Adrenal gland (tissue), 12 donors: ENCODE data around the gene CD8A. TPM values are rescaled to one million over a fixed set of nuclear protein-coding genes. Genes with fewer than 3 reads are reported as not detected.
A peak's percentile ranks its signal among the peaks of the same experiment; 100 is the strongest.
"Not testable (repeated sequence)": the region's sequence is repeated elsewhere in the genome, so short reads cannot be mapped to it uniquely, and the experiment has no call there.

Experiments
- DNase-seq, 7 donors: peaks; one replicate each; pipeline ENCODE4 v3.0.0-alpha.2; 2019 to 2020
- H3K27ac ChIP-seq, 5 donors: fragments of 200-600 bp; sonication (generic) in 4 of 5; 1 replicate in 3 of 5; 2 replicates in 2 of 5; pipeline versions ENCODE4 v1.5.1 to v1.8.0; 2016 to 2020; ENCODE audit warnings: mild to moderate bottlenecking in 1 of 5
- H3K27me3 ChIP-seq: fragments of 200-600 bp; 2 replicates; pipeline ENCODE4 v1.8.0; 2021
- H3K36me3 ChIP-seq, 2 donors: fragments of 200-600 bp; replicated peaks in 1 of 2; 1 replicate in 1 of 2; 2 replicates in 1 of 2; pipeline versions ENCODE4 v1.5.1 to v1.8.0; 2018 to 2022
- H3K4me1 ChIP-seq, 2 donors: fragments of 200-600 bp; replicated peaks in 1 of 2; 1 replicate in 1 of 2; 2 replicates in 1 of 2; pipeline versions ENCODE4 v1.5.1 to v1.8.0; 2018 to 2021
- H3K4me3 ChIP-seq, 4 donors: fragments of 200-600 bp; sonication (generic) in 3 of 4; one replicate each; pipeline ENCODE4 v1.5.1; 2016 to 2018
- H3K9me3 ChIP-seq, 3 donors: fragments of 200-600 bp; sonication (generic) in 1 of 3; replicated peaks in 1 of 3; 1 replicate in 2 of 3; 2 replicates in 1 of 3; pipeline versions ENCODE4 v1.5.1 to v1.8.0; 2016 to 2021
- POLR2A ChIP-seq, 2 donors: fragments of 450-650 bp; IDR thresholded peaks; one replicate each; pipeline ENCODE4 v1.6.1; 2017; ENCODE audit warnings: antibody characterized with exemption in 2 of 2, mild to moderate bottlenecking in 2 of 2, moderate library complexity in 1 of 2
- WGBS, 4 donors: extraction: QIAGEN DNeasy Blood & Tissue Kit in 2 of 4; methylation state at CpG; one replicate each; pipeline versions ENCODE4 v1.1.5 to v1.1.7; 2013 to 2017; 5-methylcytosine and 5-hydroxymethylcytosine counted together
- intact Hi-C, 2 donors: fragments of 100-400 bp; cut with DNase I; formaldehyde crosslinking; loops; one replicate each; pipeline versions ENCODE4 v1.14.1 to v1.15.0; 2022 to 2023
- polyA plus RNA-seq, 3 donors: library from polyadenylated mRNA; stranded (reverse); fragments of 200-250 nt in 2 of 3; fragments of 350-450 nt in 1 of 3; fragmentation: Illumina TruSeq in 1 of 3; extraction: RNeasy Lipid Tissue Mini Kit (QIAGEN cat#74804) in 1 of 3; gene quantifications; one replicate each; pipeline ENCODE4 v1.2.3, GENCODE V29; 2013 to 2014
- total RNA-seq, 9 donors: library from RNA; depleted of rRNA in 4 of 9; stranded (reverse); fragments of >200 nt in 4 of 9; fragments of 120-200 nt in 1 of 9; fragmentation: NEBNext Ultra II Directional in 1 of 9; extraction: Animal tissue kit (Norgen Biotek cat#: 25700) in 1 of 9; gene quantifications; one replicate each; pipeline versions ENCODE4 v1.1.0 to v1.2.4, GENCODE V29; 2013 to 2023
- TF ChIP-seq, protein P1 (sequence below), 6 experiments: fragments of 450-650 bp in 4 of 6; fragments of 200-600 bp in 2 of 6; sonication (generic) in 1 of 6; IDR thresholded peaks; 1 replicate in 5 of 6; 2 replicates in 1 of 6; pipeline versions ENCODE4 v1.5.1 to v1.8.0; 2016 to 2021; ENCODE audit warnings: antibody characterized with exemption in 6 of 6, mild to moderate bottlenecking in 2 of 6, moderate library complexity in 1 of 6
- donor health status: healthy with polysubstance abuse.
- donor health status: Bipolar disorder and iron deficiency.
- donor health status: DM: yes; HTN: yes; CAD: no.
- donor health status: DM: no; HTN: no; CAD: no.
- donor health status: DM: no; HTN: no; CAD: no.
- donor health status: DM: yes; HTN: yes; CAD: no.

Gene CD8A
- total and polyA plus RNA-seq, 12 donors: 1.1 to 4.4 (median 1.8) TPM; not detected in 1

DNA sequence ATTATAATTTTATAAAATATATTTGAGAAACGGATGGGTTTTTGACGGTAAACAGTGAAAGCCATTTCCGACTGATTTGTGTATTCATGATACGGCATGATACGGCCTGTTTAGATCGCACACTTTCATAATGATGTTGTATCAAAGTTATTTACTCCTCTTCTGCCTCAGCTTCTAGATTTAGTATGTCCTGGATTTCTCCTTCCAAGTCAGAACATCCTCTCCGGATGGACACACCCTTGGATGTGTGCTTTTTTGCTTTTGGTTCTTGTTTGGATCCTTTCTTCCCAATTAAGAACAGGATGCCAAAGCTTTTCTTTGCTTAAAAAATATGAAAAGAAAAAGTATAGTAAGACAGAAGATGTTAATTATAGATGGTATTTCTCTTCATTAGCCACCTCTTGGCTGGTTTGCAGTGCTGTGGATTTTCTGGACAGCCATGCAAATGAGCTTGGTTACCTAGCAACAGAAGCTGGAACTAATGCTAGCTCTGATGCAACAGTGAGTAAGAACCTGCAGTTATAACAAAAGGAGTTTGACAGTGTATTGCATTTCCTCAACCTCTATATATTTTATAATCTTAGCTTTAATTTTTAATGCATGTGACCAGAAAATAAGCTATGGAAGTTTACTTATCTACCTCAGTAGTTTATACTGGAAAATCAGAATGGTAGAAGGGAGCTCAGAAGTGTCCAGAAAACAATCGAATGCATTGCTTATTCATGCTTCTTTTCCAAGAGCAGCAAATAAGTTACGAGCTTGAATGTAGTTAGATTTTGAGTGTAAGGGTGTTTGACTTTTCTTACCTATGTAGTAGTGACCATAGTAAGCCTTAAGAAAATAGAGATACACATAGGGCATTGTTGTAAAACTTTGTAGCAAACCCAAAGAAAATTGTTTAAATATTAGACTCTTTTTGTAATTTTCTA is 42.7 kb downstream of the CD8A start:
- H3K4me1 ChIP-seq: peaks cover 0 to 7% of the 10 kb centered on the region in 2 donors
- TF ChIP-seq POLR2A (IDR thresholded peaks at IDR 0.05): no peak
- TF ChIP-seq, protein P1, sequence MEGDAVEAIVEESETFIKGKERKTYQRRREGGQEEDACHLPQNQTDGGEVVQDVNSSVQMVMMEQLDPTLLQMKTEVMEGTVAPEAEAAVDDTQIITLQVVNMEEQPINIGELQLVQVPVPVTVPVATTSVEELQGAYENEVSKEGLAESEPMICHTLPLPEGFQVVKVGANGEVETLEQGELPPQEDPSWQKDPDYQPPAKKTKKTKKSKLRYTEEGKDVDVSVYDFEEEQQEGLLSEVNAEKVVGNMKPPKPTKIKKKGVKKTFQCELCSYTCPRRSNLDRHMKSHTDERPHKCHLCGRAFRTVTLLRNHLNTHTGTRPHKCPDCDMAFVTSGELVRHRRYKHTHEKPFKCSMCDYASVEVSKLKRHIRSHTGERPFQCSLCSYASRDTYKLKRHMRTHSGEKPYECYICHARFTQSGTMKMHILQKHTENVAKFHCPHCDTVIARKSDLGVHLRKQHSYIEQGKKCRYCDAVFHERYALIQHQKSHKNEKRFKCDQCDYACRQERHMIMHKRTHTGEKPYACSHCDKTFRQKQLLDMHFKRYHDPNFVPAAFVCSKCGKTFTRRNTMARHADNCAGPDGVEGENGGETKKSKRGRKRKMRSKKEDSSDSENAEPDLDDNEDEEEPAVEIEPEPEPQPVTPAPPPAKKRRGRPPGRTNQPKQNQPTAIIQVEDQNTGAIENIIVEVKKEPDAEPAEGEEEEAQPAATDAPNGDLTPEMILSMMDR (IDR thresholded peaks at IDR 0.05): no peak
- no peak overlapping the region for H3K4me3 ChIP-seq
- peak in 3 of 7 donors; percentile 16 to 33 (median 32) for DNase-seq
- H3K27ac ChIP-seq: no peak overlapping the region
- intact Hi-C loops: no loop called here
- H3K27me3 ChIP-seq: no peaks in the 10 kb centered on the region
- peaks cover 0 to 4% of the 10 kb centered on the region in 2 donors for H3K36me3 ChIP-seq
- WGBS, 4 donors: 91 to 95% (median 92%) methylated on average over 9 of the region's 9 CpGs
- peaks cover 0 to 17% (median 0%) of the 10 kb centered on the region in 3 donors for H3K9me3 ChIP-seq

DNA sequence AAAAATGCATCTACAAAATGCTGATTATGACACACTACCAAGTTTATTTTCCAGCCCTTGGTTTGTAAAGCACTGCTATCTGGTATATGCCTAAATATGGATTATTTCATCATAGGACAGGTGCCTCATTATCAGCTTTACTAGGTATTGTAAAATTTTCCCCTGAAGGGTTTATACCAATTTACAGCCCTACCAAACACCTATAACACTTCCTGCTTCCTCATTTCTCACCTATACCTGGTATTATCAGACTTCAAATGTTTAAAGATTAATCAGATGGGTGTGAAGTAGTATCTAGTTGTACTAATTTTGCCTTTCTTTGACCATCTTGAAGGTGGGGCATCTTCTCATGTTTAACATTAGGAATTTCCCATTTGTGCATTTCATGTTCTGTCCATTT is 43.8 kb downstream of the CD8A start:
- TF ChIP-seq POLR2A (IDR thresholded peaks at IDR 0.05): no peak
- TF ChIP-seq, protein P1 (IDR thresholded peaks at IDR 0.05): no peak
- Histone ChIP-seq H3K4me3 (no peak overlapping the region), H3K27ac (no peak overlapping the region), H3K36me3 (no peaks in the 10 kb centered on the region), H3K9me3 (peaks cover 0 to 17% (median 0%) of the 10 kb centered on the region in 3 donors), H3K4me1 (peaks cover 0 to 7% of the 10 kb centered on the region in 2 donors), H3K27me3 (no peaks in the 10 kb centered on the region)
- DNase-seq: no peak
- intact Hi-C loops: no loop called here

DNA sequence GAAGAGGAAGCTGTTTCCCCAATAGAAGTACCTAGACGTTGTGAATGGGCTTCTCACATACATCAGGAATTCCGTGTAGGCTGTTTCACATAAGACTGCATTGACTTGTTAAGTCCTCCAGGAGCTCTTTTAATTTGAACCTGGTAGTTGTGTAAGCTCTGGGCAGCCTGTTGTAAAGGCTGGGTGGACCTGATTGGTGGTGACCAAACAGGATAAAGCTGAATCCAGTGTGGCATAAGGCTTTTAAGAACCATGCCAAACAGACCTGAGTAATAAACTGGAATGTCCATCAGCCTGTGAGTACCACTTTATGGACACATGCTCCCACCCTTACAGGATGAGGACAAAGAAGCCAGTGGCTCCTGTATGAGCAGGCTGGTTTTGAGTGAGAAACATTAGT is 46.6 kb downstream of the CD8A start:
- no peak overlapping the region for H3K4me3 ChIP-seq
- no peaks in the 10 kb centered on the region for H3K9me3 ChIP-seq
- 74 to 88% (median 81%) methylated on average over 2 of the region's 2 CpGs for WGBS, 4 donors
- no peaks in the 10 kb centered on the region for H3K27me3 ChIP-seq
- no peak for DNase-seq
- TF ChIP-seq, protein P1 (IDR thresholded peaks at IDR 0.05): no peak
- no peak for TF ChIP-seq POLR2A (IDR thresholded peaks at IDR 0.05)
- intact Hi-C loops: no loop called here
- no peaks in the 10 kb centered on the region for H3K36me3 ChIP-seq
- H3K4me1 ChIP-seq: peaks cover 0 to 7% of the 10 kb centered on the region in 2 donors
- no peak overlapping the region for H3K27ac ChIP-seq

DNA sequence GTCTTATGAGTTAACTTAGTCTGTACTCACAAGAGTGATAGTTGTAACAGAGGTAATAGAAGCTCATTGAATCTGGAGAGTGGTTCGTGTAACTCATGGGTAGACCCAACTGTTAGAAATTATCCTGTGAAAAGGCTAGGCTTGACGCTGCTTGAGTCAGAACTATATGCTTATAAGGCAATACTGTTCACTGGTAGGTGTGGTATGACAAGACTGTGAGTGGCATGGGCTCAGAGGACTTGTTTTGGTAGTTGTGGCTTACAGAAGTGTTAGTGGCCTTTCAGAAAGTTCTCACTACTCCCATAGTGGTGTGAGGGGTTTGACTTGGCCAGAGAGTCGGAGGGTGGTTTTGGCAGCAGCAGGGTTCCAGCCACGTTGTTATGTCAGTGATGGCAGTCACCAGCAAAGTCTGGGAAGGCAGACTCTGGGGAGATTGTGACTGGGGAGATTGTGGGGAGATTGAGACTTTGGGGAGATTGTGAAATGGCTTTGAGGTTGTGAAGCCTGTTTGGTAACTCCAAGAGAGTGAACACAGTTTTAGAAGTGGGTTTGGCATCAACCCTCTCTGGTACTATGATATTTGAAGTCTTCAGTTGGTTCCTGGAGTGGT is 48.7 kb downstream of the CD8A start:
- H3K9me3 ChIP-seq, H3K27ac ChIP-seq, DNase-seq, H3K4me3 ChIP-seq, intact Hi-C loops, H3K27me3 ChIP-seq, H3K36me3 ChIP-seq, H3K4me1 ChIP-seq: not testable (repeated sequence)
- WGBS, 4 donors: 83 to 100% methylated on average over 1 of the region's 4 CpGs; no CpG with 5 or more reads in 2 of the 4 donors

DNA sequence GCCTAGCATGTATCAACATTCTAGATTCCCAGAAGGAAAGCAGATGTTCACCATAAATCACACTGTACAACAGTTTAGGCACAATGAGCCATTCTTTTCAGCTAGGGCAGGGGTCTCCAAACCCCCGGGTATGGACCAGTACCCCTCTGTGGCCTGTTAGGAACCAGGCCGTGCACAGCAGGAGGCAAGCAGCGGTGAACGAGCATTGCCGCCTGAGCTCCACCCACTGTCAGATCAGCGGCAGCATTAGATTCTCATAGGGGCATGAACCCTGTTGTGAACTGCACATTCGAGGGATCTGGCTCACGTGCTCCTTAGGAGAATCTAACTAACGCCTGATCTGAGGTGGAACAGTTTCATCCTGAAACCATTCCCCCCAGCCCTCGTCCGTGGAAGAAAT is 50.8 kb downstream of the CD8A start:
- H3K27me3 ChIP-seq, H3K27ac ChIP-seq, DNase-seq, intact Hi-C loops, H3K4me1 ChIP-seq, H3K9me3 ChIP-seq, H3K36me3 ChIP-seq, H3K4me3 ChIP-seq: not testable (repeated sequence)
- WGBS, 4 donors: no CpG with 5 or more reads among the region's 11 CpGs

DNA sequence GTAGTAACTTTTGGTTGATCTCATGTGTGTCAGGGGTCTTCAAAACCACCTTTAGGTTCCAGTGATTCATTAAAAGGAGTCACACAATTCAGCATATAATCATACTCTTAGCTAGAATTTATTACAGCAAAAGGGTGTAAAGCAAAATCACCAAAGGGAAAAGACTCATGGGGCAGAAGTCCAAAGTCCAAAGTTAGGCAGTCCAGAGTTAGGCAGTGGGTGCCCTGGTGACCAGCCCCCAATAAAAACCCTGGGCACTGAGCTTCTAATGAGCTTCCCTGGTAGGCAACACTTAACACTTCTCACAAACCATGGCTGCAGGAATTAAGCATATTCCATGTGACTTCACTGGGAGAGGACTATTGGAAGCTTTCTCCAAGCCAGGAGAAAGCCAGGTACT is 51.2 kb downstream of the CD8A start:
- H3K9me3 ChIP-seq, intact Hi-C loops, H3K27ac ChIP-seq, H3K27me3 ChIP-seq, H3K4me1 ChIP-seq, H3K36me3 ChIP-seq, DNase-seq, H3K4me3 ChIP-seq: not testable (repeated sequence)

DNA sequence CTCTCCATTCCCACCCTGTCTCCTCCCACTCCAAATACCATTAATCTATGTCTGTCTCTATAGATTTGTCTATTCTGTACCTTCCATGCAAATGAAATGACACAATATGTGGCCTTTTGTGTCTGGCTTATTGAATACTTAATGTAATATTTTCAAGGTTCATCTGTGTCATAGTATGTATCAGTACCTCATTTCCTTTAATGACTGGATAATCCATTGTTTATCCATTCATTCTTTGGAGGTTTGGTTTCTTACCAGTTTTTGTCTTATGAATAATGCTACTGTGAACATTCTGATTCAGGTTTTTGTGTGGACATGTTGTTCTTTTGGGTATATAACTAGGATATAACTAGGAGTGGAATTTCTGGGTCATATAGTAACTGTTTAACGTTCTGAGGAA is 55.8 kb downstream of the CD8A start:
- H3K9me3 ChIP-seq, H3K4me1 ChIP-seq, H3K36me3 ChIP-seq, H3K27me3 ChIP-seq, DNase-seq, intact Hi-C loops, H3K27ac ChIP-seq, H3K4me3 ChIP-seq: not testable (repeated sequence)
- no CpG with 5 or more reads among the region's 1 CpG for WGBS, 4 donors
